GM19328 (cell line): ENCODE measurements around the gene CAMKK1.
"Not testable (repeated sequence)": the region's sequence is repeated elsewhere in the genome, so short reads cannot be mapped to it uniquely, and the experiment has no call there.

Experiments used
- ATAC-seq: cut with Tn5 transposase; IDR thresholded peaks from one replicate; pipeline ENCODE4 v1.9.1; 2021; ENCODE audit warnings: mild to moderate bottlenecking, moderate library complexity; ENCODE audit not compliant: unreplicated experiment

The CAMKK1 gene

GRCh38 chr17:3848229-3848835, 44.5 kb downstream of the CAMKK1 start:
- no peak for ATAC-seq

GRCh38 chr17:3847165-3847670, 45.6 kb downstream of the CAMKK1 start:
- no peak for ATAC-seq

- ATAC-seq: no peak
Observed at GRCh38 chr17:3846437-3847164, 46.3 kb downstream of the CAMKK1 start.

- peak; percentile 88 for ATAC-seq
Observed at GRCh38 chr17:3845621-3846436, 47.0 kb downstream of the CAMKK1 start, which contains the start of gene NCBP3. Gene NCBP3 (minus strand): TSS chr17:3846246. CDS start chr17:3846223, 23 bp downstream.

- ATAC-seq: no peak
Observed at GRCh38 chr17:3845291-3845620, 47.6 kb downstream of the CAMKK1 start.

GRCh38 chr17:3844556-3844955, 48.3 kb downstream of the CAMKK1 start:
- not testable (repeated sequence) for ATAC-seq

- no peak for ATAC-seq
Observed at GRCh38 chr17:3843935-3844516, 48.8 kb downstream of the CAMKK1 start.

GRCh38 chr17:3838206-3838605, 54.6 kb downstream of the CAMKK1 start:
- no peak for ATAC-seq

GRCh38 chr17:3836551-3836950, 56.3 kb downstream of the CAMKK1 start:
- no peak for ATAC-seq

- no peak for ATAC-seq
Observed at GRCh38 chr17:3835410-3836229, 57.2 kb downstream of the CAMKK1 start.

- no peak for ATAC-seq
Observed at GRCh38 chr17:3834811-3835210, 58.0 kb downstream of the CAMKK1 start.

- no peak for ATAC-seq
Observed at GRCh38 chr17:3828852-3829232, 64.0 kb downstream of the CAMKK1 start.

- ATAC-seq: no peak
Observed at GRCh38 chr17:3828151-3828851, 64.6 kb downstream of the CAMKK1 start.

- no peak for ATAC-seq
Observed at GRCh38 chr17:3827124-3827773, 65.6 kb downstream of the CAMKK1 start.

GRCh38 chr17:3826191-3826590, 66.7 kb downstream of the CAMKK1 start:
- no peak for ATAC-seq

GRCh38 chr17:3821101-3821500, 71.8 kb downstream of the CAMKK1 start:
- no peak for ATAC-seq

- no peak for ATAC-seq
Observed at GRCh38 chr17:3818786-3819185, 74.1 kb downstream of the CAMKK1 start.

GRCh38 chr17:3817851-3818605, 74.8 kb downstream of the CAMKK1 start:
- no peak for ATAC-seq

- no peak for ATAC-seq
Observed at GRCh38 chr17:3815925-3816324, 76.9 kb downstream of the CAMKK1 start.
